H1 (cell line): Measurements from ENCODE around the gene DHX38. TPM values are rescaled to one million over a fixed set of nuclear protein-coding genes. Genes with fewer than 3 reads are reported as not detected.

Source experiments
- CHD1 ChIP-seq: IDR thresholded peaks from 2 replicates; pipeline ENCODE4 v1.6.1; 2012; ENCODE audit warnings: low read depth, low read length, improper control_type of control experiment
- KDM4A ChIP-seq: IDR thresholded peaks from one replicate; pipeline ENCODE4 v1.7.1; 2012; ENCODE audit warnings: low read depth, mild to moderate bottlenecking, moderate library complexity, low read length, inconsistent platforms; ENCODE audit not compliant: severe bottlenecking
- PHF8 ChIP-seq: fragments of 200-600 bp; sonication (generic); conservative IDR thresholded peaks from 2 replicates; pipeline ENCODE4 v1.7.1; 2012; ENCODE audit warnings: low read depth, mild to moderate bottlenecking, inconsistent platforms, low read length, moderate library complexity
- POU5F1 ChIP-seq: IDR thresholded peaks from 2 replicates; pipeline ENCODE4 v1.6.1; 2011; ENCODE audit warnings: low read depth, mild to moderate bottlenecking, low read length, moderate library complexity
- RNF2 ChIP-seq: fragments of 200-900, 300-1000 bp; sonication (generic); IDR thresholded peaks from 2 replicates; pipeline ENCODE4 v1.7.1; 2016; ENCODE audit warnings: borderline replicate concordance, low read depth, mild to moderate bottlenecking, antibody characterized with exemption, low read length; ENCODE audit not compliant: poor library complexity, severe bottlenecking; ENCODE audit errors: missing control alignments
- SAP30 ChIP-seq: fragments of 300-600 bp; sonication (generic); IDR thresholded peaks from 2 replicates; pipeline ENCODE4 v1.7.1; 2012; ENCODE audit warnings: low read length, moderate library complexity, mild to moderate bottlenecking, inconsistent platforms; ENCODE audit not compliant: insufficient read depth, insufficient replicate concordance
- TCF12 ChIP-seq: IDR thresholded peaks from 2 replicates; pipeline ENCODE4 v1.6.1; 2011; ENCODE audit warnings: low read depth, mild to moderate bottlenecking, low read length
- polyA plus RNA-seq, 7 experiments: library from polyadenylated mRNA; depleted of rRNA in 3 of 7; stranded (reverse) in 5 of 7; unstranded in 2 of 7; fragments of >200 nt in 5 of 7; fragments of 200-250 nt in 2 of 7; gene quantifications; 1 replicate in 5 of 7; 2 replicates in 1 of 7; 4 replicates in 1 of 7; pipeline versions ENCODE4 v1.2.1 to v1.2.3, GENCODE V29; 2011 to 2013; ENCODE audit warnings: missing spikeins in 2 of 7, mixed read lengths in 2 of 7
- total RNA-seq: library from RNA; stranded (reverse); fragmentation: NEBNext Ultra II Directional; extraction: Animal tissue kit (Norgen Biotek cat#: 25700); gene quantifications from 2 replicates; pipeline ENCODE4 v1.2.1, GENCODE V29; 2021

Gene DHX38
- total and polyA plus RNA-seq, 2 of the 8 experiments (the other 6 are each of a cell fraction or from before 2014, with no cell fraction given) = 27.3 to 53.5 TPM

DNA sequence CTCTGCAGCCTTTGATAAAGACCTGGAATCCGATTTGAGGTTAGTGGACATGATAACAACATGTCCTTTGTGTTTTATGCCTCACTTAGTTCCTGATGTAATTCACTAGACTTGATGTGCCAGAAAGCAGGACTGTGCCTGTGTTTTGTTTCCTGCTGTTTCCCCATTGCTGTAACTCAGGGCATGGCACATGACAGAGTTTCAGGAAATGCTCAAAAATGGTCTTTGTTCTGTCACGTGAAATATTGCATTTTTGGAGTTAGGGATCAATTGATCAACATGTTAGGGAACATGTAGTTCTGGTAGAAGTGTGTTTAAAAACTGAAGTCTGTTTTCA lies 32.8 kb downstream of the DHX38 start (continued):
- TF ChIP-seq KDM4A = no peak
- TF ChIP-seq POU5F1 = no peak
- no peak for TF ChIP-seq SAP30
- TF ChIP-seq RNF2 = no peak
- no peak for TF ChIP-seq CHD1
- TF ChIP-seq TCF12 = no peak
- TF ChIP-seq PHF8 = no peak
